ENCODE measurements around the gene ASB7.

Gene ASB7

DNA sequence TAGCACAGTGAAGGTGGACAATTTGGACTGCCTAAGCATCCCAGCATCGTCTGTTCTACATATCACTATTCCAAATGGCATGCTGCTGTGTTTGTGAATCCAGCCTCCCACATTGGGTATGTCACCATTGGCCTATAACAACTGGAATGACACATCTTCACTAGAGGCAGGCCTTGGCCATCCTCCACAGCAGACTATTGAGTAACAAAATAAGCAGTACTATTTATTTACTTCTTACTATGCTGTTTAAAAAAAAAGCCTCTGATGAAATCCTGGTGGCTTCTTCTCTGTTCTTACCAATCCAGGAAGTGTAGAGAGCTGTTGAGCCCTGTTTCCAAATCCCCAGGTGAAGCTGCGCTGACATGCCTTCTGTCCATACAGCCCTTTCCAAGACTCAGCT lies 43.1 kb upstream of the ASB7 start:
- no peak overlapping the region for H3K9ac ChIP-seq (ENCODE audit: low read length)
- H4K20me1 ChIP-seq (ENCODE audit: low read depth, low read length): no peaks in the 10 kb centered on the region
- no peak overlapping the region for H3K4me3 ChIP-seq (ENCODE audit: insufficient read depth, low read length, poor library complexity, severe bottlenecking)
- no peaks in the 10 kb centered on the region for H3K27me3 ChIP-seq (ENCODE audit: low read length)
- no peaks in the 10 kb centered on the region for H3K79me2 ChIP-seq (ENCODE audit: insufficient read depth, low read length)
- no peaks in the 10 kb centered on the region for H3K9me2 ChIP-seq (replicated peaks; ENCODE audit: insufficient read depth, low read length)
- H3K27ac ChIP-seq (ENCODE audit: low read depth, low read length): no peak overlapping the region
- H3K9me3 ChIP-seq (ENCODE audit: insufficient read depth, low read length): no peaks in the 10 kb centered on the region
- H3F3A ChIP-seq (ENCODE audit: insufficient read depth): no peaks in the 10 kb centered on the region
- H2AFZ ChIP-seq (ENCODE audit: low read depth, low read length, severe bottlenecking): no peak overlapping the region
- H3K36me3 ChIP-seq (ENCODE audit: low read length): no peaks in the 10 kb centered on the region
- H3K4me2 ChIP-seq (ENCODE audit: low read depth, low read length, poor library complexity, severe bottlenecking): no peak overlapping the region
- TF ChIP-seq, protein P1, sequence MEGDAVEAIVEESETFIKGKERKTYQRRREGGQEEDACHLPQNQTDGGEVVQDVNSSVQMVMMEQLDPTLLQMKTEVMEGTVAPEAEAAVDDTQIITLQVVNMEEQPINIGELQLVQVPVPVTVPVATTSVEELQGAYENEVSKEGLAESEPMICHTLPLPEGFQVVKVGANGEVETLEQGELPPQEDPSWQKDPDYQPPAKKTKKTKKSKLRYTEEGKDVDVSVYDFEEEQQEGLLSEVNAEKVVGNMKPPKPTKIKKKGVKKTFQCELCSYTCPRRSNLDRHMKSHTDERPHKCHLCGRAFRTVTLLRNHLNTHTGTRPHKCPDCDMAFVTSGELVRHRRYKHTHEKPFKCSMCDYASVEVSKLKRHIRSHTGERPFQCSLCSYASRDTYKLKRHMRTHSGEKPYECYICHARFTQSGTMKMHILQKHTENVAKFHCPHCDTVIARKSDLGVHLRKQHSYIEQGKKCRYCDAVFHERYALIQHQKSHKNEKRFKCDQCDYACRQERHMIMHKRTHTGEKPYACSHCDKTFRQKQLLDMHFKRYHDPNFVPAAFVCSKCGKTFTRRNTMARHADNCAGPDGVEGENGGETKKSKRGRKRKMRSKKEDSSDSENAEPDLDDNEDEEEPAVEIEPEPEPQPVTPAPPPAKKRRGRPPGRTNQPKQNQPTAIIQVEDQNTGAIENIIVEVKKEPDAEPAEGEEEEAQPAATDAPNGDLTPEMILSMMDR (IDR thresholded peaks at IDR 0.05; ENCODE audit: insufficient read depth, low read length, poor library complexity, severe bottlenecking): no peak
- TF ChIP-seq EZH2phosphoT487 (conservative IDR thresholded peaks at IDR 0.05; ENCODE audit: low read length): no peak

DNA sequence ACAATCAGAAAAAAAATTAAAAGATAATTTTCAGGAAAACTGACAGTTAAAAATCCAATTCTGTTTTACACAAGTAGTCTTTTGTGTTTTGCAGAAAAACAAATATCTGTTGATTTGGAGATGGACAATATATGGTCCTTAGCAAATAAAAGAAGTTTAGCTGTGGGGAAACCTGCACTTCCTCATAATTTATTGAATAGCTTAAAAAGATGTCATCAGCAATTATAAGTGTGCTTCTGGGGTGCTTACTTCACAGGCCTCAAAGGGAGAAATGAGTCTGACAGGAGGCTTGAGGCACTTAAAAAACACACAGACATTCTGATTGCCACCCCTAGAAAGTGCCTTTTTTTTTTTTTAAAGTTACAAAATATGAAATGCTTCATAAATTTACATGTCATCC lies 42.1 kb upstream of the ASB7 start:
- no peak overlapping the region for H3K4me2 ChIP-seq (ENCODE audit: low read depth, low read length, poor library complexity, severe bottlenecking)
- H3K27me3 ChIP-seq (ENCODE audit: low read length): no peaks in the 10 kb centered on the region
- H3K9ac ChIP-seq (ENCODE audit: low read length): no peak overlapping the region
- H3K36me3 ChIP-seq (ENCODE audit: low read length): no peaks in the 10 kb centered on the region
- H3K9me3 ChIP-seq (ENCODE audit: insufficient read depth, low read length): no peaks in the 10 kb centered on the region
- no peaks in the 10 kb centered on the region for H3K9me2 ChIP-seq (replicated peaks; ENCODE audit: insufficient read depth, low read length)
- no peaks in the 10 kb centered on the region for H3K79me2 ChIP-seq (ENCODE audit: insufficient read depth, low read length)
- TF ChIP-seq EZH2phosphoT487 (conservative IDR thresholded peaks at IDR 0.05; ENCODE audit: low read length): no peak
- TF ChIP-seq, protein P1 (IDR thresholded peaks at IDR 0.05; ENCODE audit: insufficient read depth, low read length, poor library complexity, severe bottlenecking): no peak
- no peaks in the 10 kb centered on the region for H3F3A ChIP-seq (ENCODE audit: insufficient read depth)
- no peak overlapping the region for H3K27ac ChIP-seq (ENCODE audit: low read depth, low read length)
- no peaks in the 10 kb centered on the region for H4K20me1 ChIP-seq (ENCODE audit: low read depth, low read length)
- no peak overlapping the region for H2AFZ ChIP-seq (ENCODE audit: low read depth, low read length, severe bottlenecking)
- H3K4me3 ChIP-seq (ENCODE audit: insufficient read depth, low read length, poor library complexity, severe bottlenecking): no peak overlapping the region

DNA sequence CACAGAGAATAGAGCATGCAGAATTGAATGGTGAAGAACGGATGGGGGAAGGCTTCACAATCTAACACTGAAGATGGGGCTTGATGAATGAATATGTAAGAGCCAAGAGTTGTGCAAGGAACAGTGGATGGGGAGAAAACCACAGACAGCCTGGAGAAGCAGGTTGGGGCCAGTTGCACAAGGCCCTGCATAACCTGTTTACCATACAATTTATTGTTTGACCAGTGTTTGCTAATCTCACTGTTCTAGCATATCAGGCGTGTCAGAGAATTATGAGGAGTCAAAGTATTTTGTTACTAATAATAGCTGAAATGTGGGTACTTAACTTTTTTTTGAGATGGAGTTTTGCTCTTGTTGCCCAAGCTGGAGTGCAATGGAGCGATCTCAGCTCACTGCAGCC lies 36.8 kb upstream of the ASB7 start:
- H3K9me2 ChIP-seq (replicated peaks; ENCODE audit: insufficient read depth, low read length): no peaks in the 10 kb centered on the region
- no peaks in the 10 kb centered on the region for H3F3A ChIP-seq (ENCODE audit: insufficient read depth)
- no peak overlapping the region for H3K9ac ChIP-seq (ENCODE audit: low read length)
- TF ChIP-seq, protein P1 (IDR thresholded peaks at IDR 0.05; ENCODE audit: insufficient read depth, low read length, poor library complexity, severe bottlenecking): no peak
- no peak for TF ChIP-seq EZH2phosphoT487 (conservative IDR thresholded peaks at IDR 0.05; ENCODE audit: low read length)
- no peaks in the 10 kb centered on the region for H3K79me2 ChIP-seq (ENCODE audit: insufficient read depth, low read length)
- H4K20me1 ChIP-seq (ENCODE audit: low read depth, low read length): no peaks in the 10 kb centered on the region
- H3K4me2 ChIP-seq (ENCODE audit: low read depth, low read length, poor library complexity, severe bottlenecking): no peak overlapping the region
- H3K36me3 ChIP-seq (ENCODE audit: low read length): no peaks in the 10 kb centered on the region
- H3K4me3 ChIP-seq (ENCODE audit: insufficient read depth, low read length, poor library complexity, severe bottlenecking): no peak overlapping the region
- no peaks in the 10 kb centered on the region for H3K9me3 ChIP-seq (ENCODE audit: insufficient read depth, low read length)
- no peaks in the 10 kb centered on the region for H3K27me3 ChIP-seq (ENCODE audit: low read length)
- no peak overlapping the region for H3K27ac ChIP-seq (ENCODE audit: low read depth, low read length)
- no peak overlapping the region for H2AFZ ChIP-seq (ENCODE audit: low read depth, low read length, severe bottlenecking)

All from SU-DHL-6 (cell line).